T-cell (primary cell): Measurements from ENCODE around the gene TCERG1L. TPM values are rescaled to one million over a fixed set of nuclear protein-coding genes. Genes with fewer than 3 reads are reported as not detected.
A peak's percentile ranks its signal among the peaks of the same experiment; 100 is the strongest.

Experiments
- ATAC-seq, 4 experiments: fragments of 200-7000 bp in 3 of 4; fragments of 150-1000 bp in 1 of 4; cut with Tn5 transposase; replicated peaks in 1 of 4; 1 replicate in 3 of 4; 2 replicates in 1 of 4; pipeline ENCODE4 v1.10.0; 2021; ENCODE audit warnings: moderate library complexity in 3 of 4, mild to moderate bottlenecking in 2 of 4, moderate number of reproducible peaks in 1 of 4
- CTCF ChIA-PET, 2 donors: fragments of 300-600 bp; sonication (Branson Sonifier 250); formaldehyde crosslinking; loops; one replicate each; lab custom pipeline; 2022; ENCODE audit warnings: antibody characterized with exemption in 2 of 2; lab: Charles Lee
- POLR2A ChIA-PET, 2 donors: fragments of 300-600 bp; sonication (Branson Sonifier 250); formaldehyde crosslinking; loops; one replicate each; lab custom pipeline; 2022; ENCODE audit warnings: antibody characterized with exemption in 2 of 2; lab: Charles Lee
- DNase-seq, 35 experiments: peaks; one replicate each; pipeline versions ENCODE4 v3.0.0 to v3.0.0-alpha.2; 2013 to 2023
- H3K27ac ChIP-seq: one replicate; pipeline ENCODE4 v1.5.1; 2013; ENCODE audit warnings: low read length
- H3K27me3 ChIP-seq, 2 experiments: replicated peaks in 1 of 2; 1 replicate in 1 of 2; 2 replicates in 1 of 2; pipeline versions ENCODE4 v1.6.1 to v1.7.0; 2013; ENCODE audit warnings: low read length in 1 of 2, mixed read lengths in 1 of 2; ENCODE audit not compliant: control insufficient read depth in 2 of 2, insufficient read depth in 2 of 2; ENCODE audit errors: extremely low read depth in 1 of 2
- H3K36me3 ChIP-seq, 2 donors: 1 replicate in 1 of 2; 2 replicates in 1 of 2; pipeline versions ENCODE4 v1.6.1 to v1.7.0; 2013; ENCODE audit warnings: low read length in 1 of 2; ENCODE audit not compliant: control insufficient read depth in 2 of 2, insufficient read depth in 1 of 2; ENCODE audit errors: extremely low read depth in 1 of 2
- H3K4me1 ChIP-seq, 2 experiments: 1 replicate in 1 of 2; 2 replicates in 1 of 2; pipeline versions ENCODE4 v1.6.1 to v1.7.0; 2013; ENCODE audit warnings: low read length in 2 of 2, mixed read lengths in 1 of 2; ENCODE audit not compliant: insufficient read depth in 2 of 2, control insufficient read depth in 1 of 2; ENCODE audit errors: extremely low read depth in 1 of 2
- H3K4me3 ChIP-seq, 2 donors: 1 replicate in 1 of 2; 2 replicates in 1 of 2; pipeline versions ENCODE4 v1.5.1 to v1.7.0; 2013; ENCODE audit warnings: mild to moderate bottlenecking in 2 of 2, low read length in 1 of 2, moderate library complexity in 1 of 2; ENCODE audit not compliant: control insufficient read depth in 1 of 2; ENCODE audit errors: extremely low read depth in 1 of 2
- H3K9me3 ChIP-seq: 2 replicates; pipeline ENCODE4 v1.7.0; 2013
- H3K27ac Mint-ChIP-seq, 2 donors: one replicate each; pipeline ENCODE4 v1.8.0; 2020 to 2021; ENCODE audit warnings: mild to moderate bottlenecking in 2 of 2, mixed read lengths in 2 of 2
- H3K27me3 Mint-ChIP-seq, 2 donors: one replicate each; pipeline ENCODE4 v1.8.0; 2021 to 2022; ENCODE audit warnings: mixed read lengths in 2 of 2
- H3K36me3 Mint-ChIP-seq: one replicate; pipeline ENCODE4 v1.8.0; 2021; ENCODE audit warnings: mixed read lengths
- H3K4me1 Mint-ChIP-seq, 3 donors: one replicate each; pipeline ENCODE4 v1.8.0; 2020 to 2022; ENCODE audit warnings: mixed read lengths in 3 of 3, mild to moderate bottlenecking in 1 of 3
- H3K4me3 Mint-ChIP-seq, 3 donors: one replicate each; pipeline ENCODE4 v1.8.0; 2020 to 2022; ENCODE audit warnings: mild to moderate bottlenecking in 3 of 3, mixed read lengths in 3 of 3, moderate library complexity in 3 of 3
- H3K9me3 Mint-ChIP-seq, 3 donors: one replicate each; pipeline ENCODE4 v1.8.0; 2020 to 2022; ENCODE audit warnings: mixed read lengths in 3 of 3
- WGBS: methylation state at CpG from one replicate; pipeline ENCODE4 v1.1.5; 2013; ENCODE audit warnings: missing lambda C conversion rate; ENCODE audit not compliant: insufficient coverage; 5-methylcytosine and 5-hydroxymethylcytosine counted together
- total RNA-seq, 35 experiments: library from RNA in 6 of 35; stranded (reverse) in 6 of 35; fragments of 120-200 nt in 1 of 35; gene quantifications; one replicate each; pipeline versions ENCODE4 v1.2.1 to v1.2.4 and lab custom pipeline; 2013 to 2026

The TCERG1L gene
- total RNA-seq, 5 donors from 2014 or later (not counting 1 experiment from before 2014, with no cell fraction given): 0.13 to 0.29 (median 0.21) TPM; not detected in 1

DNA sequence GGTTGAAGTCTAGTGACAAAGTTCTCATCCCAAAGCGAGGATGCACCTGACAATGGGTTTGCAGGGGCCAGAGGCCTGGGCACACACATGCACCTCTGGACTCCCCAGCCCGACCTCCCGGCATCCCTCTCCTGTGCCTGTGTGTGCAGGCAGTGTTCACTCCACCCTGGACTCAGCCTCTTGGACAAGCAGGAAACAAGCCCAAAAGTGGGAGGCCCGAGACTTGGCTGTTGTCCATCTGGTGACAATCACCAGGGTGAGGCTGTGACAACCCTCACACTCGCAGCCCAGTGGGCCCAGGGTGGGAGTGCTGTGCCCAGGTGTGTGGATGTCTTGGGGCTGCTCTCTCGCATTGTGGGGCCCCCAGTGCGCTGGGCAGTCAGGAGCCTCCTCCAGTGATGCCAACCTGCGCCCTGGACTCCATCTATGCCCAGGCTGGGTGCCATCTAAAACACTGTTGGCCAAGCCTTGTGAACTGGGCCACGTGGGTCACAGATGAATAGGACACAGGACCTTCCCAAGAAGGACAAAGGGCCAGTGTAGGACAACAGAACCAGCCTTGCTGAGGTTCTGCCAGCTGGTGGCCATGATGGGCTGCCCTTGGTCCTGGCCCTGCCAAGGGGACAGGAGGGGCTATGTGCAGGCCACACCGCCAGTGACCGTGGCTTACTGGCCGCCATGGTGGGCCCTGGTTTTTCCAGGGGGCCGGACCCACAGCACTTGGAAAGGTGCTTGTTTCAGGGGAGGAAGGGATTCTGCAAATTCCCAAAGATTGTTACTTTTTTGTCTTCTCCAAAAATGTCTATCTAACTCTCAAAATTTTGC lies 144.3 kb downstream of the TCERG1L start:
- ChIA-PET CTCF (no interaction called here), POLR2A (no interaction called here)
- Mint-ChIP-seq H3K27ac (no peak overlapping the region), H3K9me3 (no peaks in the 10 kb centered on the region), H3K4me1 (peaks cover 0 to 10% (median 0%) of the 10 kb centered on the region in 3 donors), H3K36me3 (no peaks in the 10 kb centered on the region), H3K27me3 (no peaks in the 10 kb centered on the region), H3K4me3 (no peak overlapping the region)
- H3K36me3 ChIP-seq: no peaks in the 10 kb centered on the region
- peaks cover 0 to 14% of the 10 kb centered on the region in 2 experiments for H3K27me3 ChIP-seq
- ATAC-seq (no peak), DNase-seq (no peak)
- H3K27ac ChIP-seq: no peak overlapping the region
- peaks cover 0 to 13% of the 10 kb centered on the region in 2 experiments for H3K4me1 ChIP-seq
- no peaks in the 10 kb centered on the region for H3K9me3 ChIP-seq
- H3K4me3 ChIP-seq: no peak overlapping the region
- 71% methylated on average over 7 of the region's 13 CpGs for WGBS

DNA sequence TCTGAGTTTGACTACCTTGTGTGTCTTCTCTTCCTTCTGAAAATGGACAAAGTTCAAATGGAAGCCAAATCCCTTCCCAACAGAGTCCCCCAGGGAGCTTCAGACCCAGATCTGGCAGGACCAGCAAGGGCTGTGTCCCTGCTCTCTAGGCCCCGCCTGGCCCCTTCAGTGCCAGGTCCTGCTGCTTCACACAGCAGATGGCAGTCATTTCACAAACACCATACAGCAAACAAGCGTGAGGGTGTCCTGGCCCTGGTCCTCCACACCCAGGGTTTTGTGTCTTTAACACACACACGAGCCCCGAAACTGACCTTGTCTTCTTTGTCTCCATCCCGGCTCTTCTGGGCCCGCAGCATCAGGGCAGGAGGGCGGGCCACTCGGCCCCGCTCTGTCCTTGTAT lies 145.0 kb downstream of the TCERG1L start:
- no peak overlapping the region for H3K27ac ChIP-seq
- no peaks in the 10 kb centered on the region for H3K27me3 Mint-ChIP-seq
- no peak overlapping the region for H3K4me3 ChIP-seq
- no peak overlapping the region for H3K27ac Mint-ChIP-seq
- H3K4me3 Mint-ChIP-seq: no peak overlapping the region
- 84% methylated on average over 9 of the region's 9 CpGs for WGBS
- peaks cover 0 to 10% (median 0%) of the 10 kb centered on the region in 3 donors for H3K4me1 Mint-ChIP-seq
- no peaks in the 10 kb centered on the region for H3K36me3 Mint-ChIP-seq
- DNase-seq (no peak), ATAC-seq (no peak)
- peaks cover 0 to 11% of the 10 kb centered on the region in 2 experiments for H3K27me3 ChIP-seq
- no peaks in the 10 kb centered on the region for H3K9me3 Mint-ChIP-seq
- POLR2A ChIA-PET: no interaction called here
- CTCF ChIA-PET: no interaction called here
- no peaks in the 10 kb centered on the region for H3K36me3 ChIP-seq
- H3K9me3 ChIP-seq: no peaks in the 10 kb centered on the region
- H3K4me1 ChIP-seq: peaks cover 0 to 15% of the 10 kb centered on the region in 2 experiments

DNA sequence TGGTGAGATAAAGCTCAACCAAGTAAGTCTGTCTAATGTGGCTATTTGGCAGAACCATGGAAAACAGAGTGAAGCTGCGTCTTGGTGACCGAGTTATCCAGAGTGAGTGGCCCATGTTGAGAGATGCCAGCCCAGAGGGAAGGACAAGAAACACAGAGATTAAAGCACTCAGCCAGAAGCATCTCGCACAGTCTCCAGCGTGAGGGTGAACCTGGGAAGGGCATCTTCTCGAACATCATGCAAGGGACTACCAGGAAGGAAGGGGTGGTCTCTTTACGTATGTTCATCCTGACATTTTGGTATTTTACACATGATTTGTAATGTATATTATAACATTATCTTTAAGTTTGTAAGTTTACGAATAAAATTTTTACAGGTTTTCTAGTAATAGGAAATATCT lies 146.4 kb downstream of the TCERG1L start:
- ATAC-seq: no peak
- no peaks in the 10 kb centered on the region for H3K9me3 Mint-ChIP-seq
- no peak overlapping the region for H3K27ac Mint-ChIP-seq
- Histone ChIP-seq H3K9me3 (no peaks in the 10 kb centered on the region), H3K27ac (no peak overlapping the region), H3K4me1 (peaks cover 0 to 15% of the 10 kb centered on the region in 2 experiments), H3K4me3 (no peak overlapping the region), H3K27me3 (peaks cover 0 to 11% of the 10 kb centered on the region in 2 experiments), H3K36me3 (no peaks in the 10 kb centered on the region)
- H3K36me3 Mint-ChIP-seq: no peaks in the 10 kb centered on the region
- H3K4me1 Mint-ChIP-seq: peaks cover 0 to 10% (median 0%) of the 10 kb centered on the region in 3 donors
- no peak overlapping the region for H3K4me3 Mint-ChIP-seq
- POLR2A ChIA-PET: no interaction called here
- no peak for DNase-seq
- WGBS: 83% methylated on average over 2 of the region's 7 CpGs
- CTCF ChIA-PET: no interaction called here
- H3K27me3 Mint-ChIP-seq: no peaks in the 10 kb centered on the region

DNA sequence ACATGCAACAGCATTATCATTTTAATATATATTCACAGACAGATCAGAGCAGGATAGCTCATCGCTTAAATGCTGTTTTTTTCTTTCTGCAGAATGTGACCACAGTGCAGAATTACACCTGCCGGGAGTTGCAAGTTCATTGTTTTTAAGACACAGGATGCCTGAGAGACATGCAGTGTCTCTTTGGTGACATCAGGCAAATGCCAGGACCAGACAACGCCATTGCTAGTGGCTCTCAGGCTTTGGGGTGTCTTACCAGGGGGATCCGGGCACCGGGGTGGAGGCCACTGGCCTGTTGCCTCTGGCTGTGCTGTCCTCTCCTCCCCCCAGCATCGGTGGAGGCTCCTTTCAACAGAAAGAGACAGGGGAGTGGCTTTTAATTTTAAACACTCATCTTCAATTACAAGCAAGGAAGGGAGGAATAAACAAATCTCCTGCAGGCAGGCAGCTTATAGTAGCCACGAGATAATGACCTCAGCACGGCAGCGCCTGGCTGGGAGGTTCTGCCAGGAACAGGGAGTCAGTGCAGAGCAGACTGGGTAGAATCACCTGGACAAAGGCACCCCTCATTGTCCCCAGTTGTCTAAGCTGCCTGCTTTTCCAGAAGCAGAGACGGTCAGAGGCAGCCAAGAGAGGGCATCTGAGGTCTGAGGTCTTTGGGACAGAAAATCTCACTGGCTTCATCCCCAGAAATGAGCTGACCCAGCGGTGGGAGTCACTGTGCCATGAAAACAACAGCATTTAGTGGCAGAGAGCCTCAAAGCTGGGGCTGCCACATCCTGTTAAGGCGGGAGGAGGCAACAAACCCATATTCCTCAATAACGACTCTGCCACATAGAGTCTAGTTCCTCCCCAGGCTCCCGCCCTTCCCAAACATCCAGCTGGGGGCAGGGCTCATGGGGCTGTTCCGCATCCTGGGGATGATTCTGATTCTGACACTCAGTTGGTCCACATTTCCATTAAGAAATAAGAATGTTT lies 148.4 kb downstream of the TCERG1L start:
- Mint-ChIP-seq H3K27me3 (peaks cover 0 to 2% of the 10 kb centered on the region in 2 donors), H3K4me3 (peak overlapping the region in 1 of 3 donors; percentile 69), H3K36me3 (no peaks in the 10 kb centered on the region), H3K27ac (peak overlapping the region in 1 of 2 donors; percentile 27), H3K4me1 (peaks cover 0 to 10% (median 0%) of the 10 kb centered on the region in 3 donors), H3K9me3 (no peaks in the 10 kb centered on the region)
- Histone ChIP-seq H3K36me3 (no peaks in the 10 kb centered on the region), H3K4me3 (no peak overlapping the region), H3K9me3 (no peaks in the 10 kb centered on the region), H3K4me1 (peaks cover 0 to 15% of the 10 kb centered on the region in 2 experiments), H3K27me3 (peaks cover 0 to 7% of the 10 kb centered on the region in 2 experiments), H3K27ac (no peak overlapping the region)
- 52% methylated on average over 10 of the region's 15 CpGs for WGBS
- ChIA-PET CTCF (no interaction called here), POLR2A (no interaction called here)
- peak; percentile 29 to 70 (median 48) for ATAC-seq
- peak in 2 of 35 experiments; percentile 4 to 6 for DNase-seq

DNA sequence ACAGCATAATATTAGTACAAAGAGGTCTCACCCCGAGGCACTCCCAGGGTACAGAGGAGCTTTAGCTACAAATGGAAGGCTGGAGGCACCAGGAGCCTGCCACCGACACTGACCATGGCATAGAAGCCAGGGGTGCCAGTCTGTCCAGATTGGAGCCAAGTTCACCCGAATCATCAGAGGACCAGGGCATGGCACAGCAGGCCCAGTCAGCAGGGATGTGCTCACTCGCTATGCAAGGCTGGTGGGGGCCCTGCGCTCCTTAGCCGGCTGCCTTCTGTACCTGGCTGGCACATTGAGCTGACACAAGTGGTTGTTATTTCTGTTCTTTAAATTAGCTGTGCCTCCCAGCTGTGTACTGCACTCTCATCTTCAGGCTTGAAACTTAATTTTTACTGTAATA lies 149.3 kb downstream of the TCERG1L start:
- Histone ChIP-seq H3K36me3 (no peaks in the 10 kb centered on the region), H3K27me3 (peaks cover 0 to 4% of the 10 kb centered on the region in 2 experiments), H3K4me3 (no peak overlapping the region), H3K4me1 (peaks cover 0 to 15% of the 10 kb centered on the region in 2 experiments), H3K27ac (no peak overlapping the region), H3K9me3 (no peaks in the 10 kb centered on the region)
- Mint-ChIP-seq H3K36me3 (no peaks in the 10 kb centered on the region), H3K4me3 (no peak overlapping the region), H3K27me3 (peaks cover 0 to 2% of the 10 kb centered on the region in 2 donors), H3K4me1 (peaks cover 0 to 10% (median 0%) of the 10 kb centered on the region in 3 donors), H3K27ac (no peak overlapping the region), H3K9me3 (no peaks in the 10 kb centered on the region)
- ChIA-PET CTCF (no interaction called here), POLR2A (no interaction called here)
- 84% methylated on average over 6 of the region's 6 CpGs for WGBS
- no peak for ATAC-seq
- no peak for DNase-seq

DNA sequence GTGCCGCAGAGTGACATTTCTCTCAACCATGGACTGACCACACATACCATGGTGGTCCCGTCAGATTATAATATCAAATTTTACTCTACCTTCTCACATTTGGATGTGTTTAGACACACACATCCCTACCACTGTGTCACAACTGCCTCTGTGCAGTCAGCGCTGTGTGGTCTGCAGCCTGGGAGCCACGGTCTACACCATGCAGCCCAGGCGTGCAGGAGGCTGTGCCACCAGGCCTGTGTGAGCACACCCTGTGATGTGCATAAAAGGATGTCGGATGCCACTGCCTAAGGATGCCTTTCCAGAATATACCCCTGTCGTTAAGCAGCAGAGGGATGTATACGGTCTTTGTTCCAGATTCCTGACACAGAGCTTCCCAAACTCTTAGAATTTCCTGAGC lies 150.4 kb downstream of the TCERG1L start:
- Histone ChIP-seq H3K9me3 (no peaks in the 10 kb centered on the region), H3K4me1 (peaks cover 0 to 15% of the 10 kb centered on the region in 2 experiments), H3K27ac (no peak overlapping the region), H3K4me3 (no peak overlapping the region), H3K36me3 (no peaks in the 10 kb centered on the region), H3K27me3 (peaks cover 0 to 7% of the 10 kb centered on the region in 2 experiments)
- no peaks in the 10 kb centered on the region for H3K9me3 Mint-ChIP-seq
- no peak overlapping the region for H3K4me3 Mint-ChIP-seq
- H3K4me1 Mint-ChIP-seq: peaks cover 0 to 10% (median 0%) of the 10 kb centered on the region in 3 donors
- CTCF ChIA-PET: no interaction called here
- H3K27ac Mint-ChIP-seq: no peak overlapping the region
- 93% methylated on average over 5 of the region's 8 CpGs for WGBS
- POLR2A ChIA-PET: no interaction called here
- ATAC-seq (no peak), DNase-seq (no peak)
- no peaks in the 10 kb centered on the region for H3K36me3 Mint-ChIP-seq
- H3K27me3 Mint-ChIP-seq: peaks cover 0 to 7% of the 10 kb centered on the region in 2 donors
